ENCODE measurements around the gene MRPL2. TPM values are rescaled to one million over a fixed set of nuclear protein-coding genes. Genes with fewer than 3 reads are reported as not detected.

MRPL2 gene
- total and polyA plus RNA-seq, 2 of the 4 experiments (the other 2 are of a cell fraction) = 18.1 to 45.9 TPM

- 0 out of 2 replicates have a peak overlapping the region, but pooled peaks have one; percentile 7 for H2BK20ac ChIP-seq (ENCODE audit: low read depth, low read length)
- H3K18ac ChIP-seq (ENCODE audit: low read depth, low read length) = peak overlapping the region; percentile 10; the same call in 1 of the 2 replicates
- 0 out of 2 replicates have a peak overlapping the region, but pooled peaks have one; percentile 10 for H4K91ac ChIP-seq (ENCODE audit: insufficient read depth, low read depth, low read length)
- peak overlapping the region; percentile 37 to 72; a peak in 2 of 4 replicates for H4K8ac ChIP-seq (ENCODE audit: low read depth in 2 of 2, low read length in 2 of 2)
- POLR2A ChIA-PET (ENCODE audit: unreplicated experiment) = no interaction called here
- no peak overlapping the region; the same call in 1 of the 2 replicates for H3K56ac ChIP-seq (ENCODE audit: extremely low read depth, insufficient read depth, low read length)
- H3K4me2 ChIP-seq (ENCODE audit: low read depth, low read length) = peak overlapping the region; percentile 62
- no peak overlapping the region for H2AFZ ChIP-seq (replicated peaks; ENCODE audit: low read length, poor library complexity)
- peaks cover 36 to 90% of the 10 kb centered on the region in 2 experiments for H3K79me1 ChIP-seq (ENCODE audit: low read depth in 1 of 2, low read length in 2 of 2)
- H3K9me3 ChIP-seq (ENCODE audit: control insufficient read depth, insufficient read depth, low read length) = no peaks in the 10 kb centered on the region
- H4K20me1 ChIP-seq (ENCODE audit: insufficient read depth, low read length) = peaks cover 67% of the 10 kb centered on the region
- CTCF ChIA-PET = interaction anchor here (0.6 kb wide), 1 partner anchor 107 kb away, joined by 3 read pairs; no protein-coding TSS in a partner anchor
- DNase-seq = peak; percentile 44
- H3K36me3 ChIP-seq (ENCODE audit: control insufficient read depth, insufficient read depth, low read length) = no peaks in the 10 kb centered on the region
- 0 out of 2 replicates have a peak overlapping the region, but pooled peaks have one; percentile 33 for H4K5ac ChIP-seq (ENCODE audit: low read depth, low read length)
- 0 out of 2 replicates have a peak overlapping the region, but pooled peaks have one; percentile 4 for H2BK120ac ChIP-seq (ENCODE audit: low read depth, low read length)
- peak overlapping the region; percentile 38 for H2BK5ac ChIP-seq (ENCODE audit: low read depth, low read length, poor library complexity, severe bottlenecking)
- H3K27ac ChIP-seq (ENCODE audit: insufficient read depth, low read length) = peak overlapping the region; percentile 62
- no peak for TF ChIP-seq SMC3 (IDR thresholded peaks at IDR 0.05; ENCODE audit: low read depth, low read length)
- TF ChIP-seq RAD21 (IDR thresholded peaks at IDR 0.05; ENCODE audit: low read length) = no peak
- TF ChIP-seq CTCF (conservative IDR thresholded peaks at IDR 0.05; ENCODE audit: low read depth, low read length) = no peak
- TF ChIP-seq CHD1 (IDR thresholded peaks at IDR 0.05; ENCODE audit: low read depth, low read length) = no peak
- no peak for TF ChIP-seq ELK1 (IDR thresholded peaks at IDR 0.05; ENCODE audit: borderline replicate concordance, low read depth, low read length)
- TF ChIP-seq POLR2A (IDR thresholded peaks at IDR 0.05; ENCODE audit: low read depth, low read length) = no peak
- WGBS, 2 experiments (ENCODE audit: extremely low coverage in 2 of 2, insufficient read length in 1 of 2) = no CpG with 5 or more reads among the region's 2 CpGs
- peaks cover 17% of the 10 kb centered on the region for H3K9me1 ChIP-seq (ENCODE audit: insufficient read depth, low read length)
- no peak overlapping the region for H2BK15ac ChIP-seq (ENCODE audit: low read depth, low read length)
- no peak overlapping the region; the same call in 1 of the 2 replicates for H3K9ac ChIP-seq (ENCODE audit: low read depth, low read length)
- H3K4me1 ChIP-seq (ENCODE audit: control insufficient read depth, insufficient read depth, low read length) = peaks cover 32% of the 10 kb centered on the region
- dilution Hi-C loops (cut with HindIII; ENCODE audit: low sequenced_read_pairs, unreplicated experiment) = no loop called here
- no TSS peak for BruUV-seq (replicated peaks)
- ATAC-seq (ENCODE audit: low read depth) = peak; percentile 45
- intact Hi-C loops (cut with micrococcal nuclease) = loop anchor here (2.0 kb wide), 1 partner anchor 14 kb away; the partner anchor contains the start of gene PTK7
- peak overlapping the region; percentile 69; the same call in 1 of the 2 replicates for H2AK5ac ChIP-seq (ENCODE audit: low read depth, low read length)
- H3K4ac ChIP-seq (ENCODE audit: low read depth, low read length) = peak overlapping the region; percentile 62
- no peaks in the 10 kb centered on the region for H3K27me3 ChIP-seq (ENCODE audit: control insufficient read depth, insufficient read depth, low read length)
- H2AK9ac ChIP-seq (replicated peaks; ENCODE audit: low read depth, low read length, poor library complexity) = peak overlapping the region; percentile 66
- H3K14ac ChIP-seq (replicated peaks; ENCODE audit: low read depth, low read length) = peak overlapping the region; percentile 27; the same call in 1 of the 2 replicates
- in situ Hi-C loops (cut with MboI; ENCODE audit: low sequenced_read_pairs) = no loop called here
- H3K23ac ChIP-seq (ENCODE audit: low read depth, low read length) = peak overlapping the region; percentile 10
- no peak overlapping the region for H3K4me3 ChIP-seq (ENCODE audit: insufficient read depth, low read depth, low read length)
Measured at GRCh38 chr6:43090559-43090956, 31.3 kb upstream of the MRPL2 start.
